ENCODE measurements around the gene ZCCHC24. TPM values are rescaled to one million over a fixed set of nuclear protein-coding genes. Genes with fewer than 3 reads are reported as not detected.
"Not testable (repeated sequence)": the region's sequence is repeated elsewhere in the genome, so short reads cannot be mapped to it uniquely, and the experiment has no call there.

Gene ZCCHC24
- total RNA-seq, 4 donors from 2014 or later: 100 to 156 (median 120) TPM

- DNase-seq (ENCODE audit: extremely low spot score): no peak
- no peaks in the 10 kb centered on the region for H3K27me3 ChIP-seq
- intact Hi-C loops (cut with DNase I): no loop called here
- H3K4me3 ChIP-seq: no peak overlapping the region
- no peaks in the 10 kb centered on the region for H3K36me3 ChIP-seq
- H3K4me1 ChIP-seq: peaks cover 4 to 53% (median 16%) of the 10 kb centered on the region in 4 donors
- H3K9me3 ChIP-seq: no peaks in the 10 kb centered on the region
- WGBS: 74% methylated on average over 3 of the region's 3 CpGs
- no peak overlapping the region for H3K27ac ChIP-seq (replicated peaks in 1 of 4)
- TF ChIP-seq EP300 (IDR thresholded peaks at IDR 0.05) (no peak), POLR2A (IDR thresholded peaks at IDR 0.05; ENCODE audit: low read depth) (no peak), POLR2AphosphoS5 (IDR thresholded peaks at IDR 0.05) (no peak), CTCF (IDR thresholded peaks at IDR 0.05) (no peak)
These were observed 106.2 kb downstream of the ZCCHC24 start for GRCh38 chr10:79339266-79339665.

- WGBS: 98% methylated on average over 6 of the region's 11 CpGs
- H3K9me3 ChIP-seq; H3K27ac ChIP-seq (replicated peaks in 1 of 4); DNase-seq (ENCODE audit: extremely low spot score); H3K4me3 ChIP-seq; intact Hi-C loops (cut with DNase I); H3K36me3 ChIP-seq; H3K27me3 ChIP-seq: not testable (repeated sequence)
- peaks cover 4 to 46% (median 13%) of the 10 kb centered on the region in 4 donors for H3K4me1 ChIP-seq
These were observed 107.5 kb downstream of the ZCCHC24 start for GRCh38 chr10:79337783-79338469.

GRCh38 chr10:79336739-79337138 lies 108.7 kb downstream of the ZCCHC24 start:
- no peak for DNase-seq (ENCODE audit: extremely low spot score)
- WGBS: 66% methylated on average over 6 of the region's 7 CpGs
- Histone ChIP-seq H3K4me1 (peaks cover 0 to 34% (median 12%) of the 10 kb centered on the region in 4 donors), H3K36me3 (no peaks in the 10 kb centered on the region), H3K4me3 (no peak overlapping the region), H3K27ac (replicated peaks in 1 of 4) (no peak overlapping the region), H3K9me3 (no peaks in the 10 kb centered on the region), H3K27me3 (no peaks in the 10 kb centered on the region)
- no peak for TF ChIP-seq POLR2AphosphoS5 (IDR thresholded peaks at IDR 0.05)
- no peak for TF ChIP-seq CTCF (IDR thresholded peaks at IDR 0.05)
- no peak for TF ChIP-seq POLR2A (IDR thresholded peaks at IDR 0.05; ENCODE audit: low read depth)
- TF ChIP-seq EP300 (IDR thresholded peaks at IDR 0.05): no peak
- intact Hi-C loops (cut with DNase I): no loop called here

GRCh38 chr10:79336276-79336675 lies 109.1 kb downstream of the ZCCHC24 start:
- intact Hi-C loops (cut with DNase I): no loop called here
- Histone ChIP-seq H3K36me3 (no peaks in the 10 kb centered on the region), H3K9me3 (no peaks in the 10 kb centered on the region), H3K27ac (replicated peaks in 1 of 4) (no peak overlapping the region), H3K27me3 (no peaks in the 10 kb centered on the region), H3K4me3 (no peak overlapping the region), H3K4me1 (peaks cover 0 to 31% (median 14%) of the 10 kb centered on the region in 4 donors)
- DNase-seq (ENCODE audit: extremely low spot score): no peak
- TF ChIP-seq EP300 (IDR thresholded peaks at IDR 0.05) (no peak), CTCF (IDR thresholded peaks at IDR 0.05) (no peak), POLR2AphosphoS5 (IDR thresholded peaks at IDR 0.05) (no peak)
- WGBS: 95% methylated on average over 3 of the region's 3 CpGs

- Histone ChIP-seq H3K27ac (replicated peaks in 1 of 4) (no peak overlapping the region), H3K9me3 (no peaks in the 10 kb centered on the region), H3K4me1 (peaks cover 0 to 28% (median 9%) of the 10 kb centered on the region in 4 donors), H3K4me3 (no peak overlapping the region), H3K36me3 (no peaks in the 10 kb centered on the region), H3K27me3 (no peaks in the 10 kb centered on the region)
- DNase-seq (ENCODE audit: extremely low spot score): no peak
- WGBS: 92% methylated on average over 4 of the region's 13 CpGs
- no peak for TF ChIP-seq POLR2A (IDR thresholded peaks at IDR 0.05; ENCODE audit: low read depth)
- no peak for TF ChIP-seq CTCF (IDR thresholded peaks at IDR 0.05)
- TF ChIP-seq EP300 (IDR thresholded peaks at IDR 0.05): no peak
- TF ChIP-seq POLR2AphosphoS5 (IDR thresholded peaks at IDR 0.05): no peak
- intact Hi-C loops (cut with DNase I): no loop called here
These were observed 109.8 kb downstream of the ZCCHC24 start for GRCh38 chr10:79335470-79336235.

All from esophagus muscularis mucosa (tissue), 4 donors.